G401 (cell line): ENCODE measurements around the gene ZMIZ1. TPM values are rescaled to one million over a fixed set of nuclear protein-coding genes. Genes with fewer than 3 reads are reported as not detected.

Experiments used
- DNase-seq: peaks from one replicate; pipeline ENCODE4 v3.0.0-alpha.2; 2015; ENCODE audit warnings: low spot score
- in situ Hi-C: cut with HindIII; loops from 2 replicates; pipeline ENCODE4 v1.10.0; 2016; ENCODE audit warnings: low sequenced_read_pairs, mixed read lengths
- total RNA-seq: library from RNA; depleted of rRNA; stranded (reverse); fragments of >200 nt; shearing (Covaris generic); gene quantifications from 2 replicates; pipeline ENCODE4 v1.2.3, GENCODE V29; 2014

The ZMIZ1 gene
- total RNA-seq, 1 experiment from 2014 or later: 2.3 TPM

DNA sequence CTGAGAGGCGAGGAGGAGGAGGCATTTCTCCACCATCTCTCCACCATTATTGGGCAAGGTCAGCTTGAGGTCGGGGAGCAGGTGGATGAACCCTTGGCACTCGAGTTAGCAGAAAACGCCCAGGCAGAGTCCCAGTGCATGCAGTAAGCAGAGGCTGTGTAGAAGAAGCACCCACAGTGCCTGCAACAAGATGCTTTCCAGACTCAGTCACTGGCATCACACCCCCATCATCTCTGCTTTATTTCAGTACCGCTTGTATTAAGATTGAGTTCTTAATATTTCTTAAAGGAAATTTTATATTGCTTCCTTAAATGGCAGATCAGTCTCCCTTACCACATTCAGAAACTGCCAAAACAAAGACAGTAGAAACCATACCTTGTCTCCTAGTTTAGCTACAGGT, 156.2 kb downstream of the ZMIZ1 start:
- in situ Hi-C loops: no loop called here
- DNase-seq: no peak

GRCh38 chr10:79226391-79227245, 157.9 kb downstream of the ZMIZ1 start:
- in situ Hi-C loops: no loop called here
- no peak for DNase-seq

- in situ Hi-C loops: no loop called here
- DNase-seq: no peak
These were observed 160.3 kb downstream of the ZMIZ1 start for GRCh38 chr10:79229071-79229541.

DNA sequence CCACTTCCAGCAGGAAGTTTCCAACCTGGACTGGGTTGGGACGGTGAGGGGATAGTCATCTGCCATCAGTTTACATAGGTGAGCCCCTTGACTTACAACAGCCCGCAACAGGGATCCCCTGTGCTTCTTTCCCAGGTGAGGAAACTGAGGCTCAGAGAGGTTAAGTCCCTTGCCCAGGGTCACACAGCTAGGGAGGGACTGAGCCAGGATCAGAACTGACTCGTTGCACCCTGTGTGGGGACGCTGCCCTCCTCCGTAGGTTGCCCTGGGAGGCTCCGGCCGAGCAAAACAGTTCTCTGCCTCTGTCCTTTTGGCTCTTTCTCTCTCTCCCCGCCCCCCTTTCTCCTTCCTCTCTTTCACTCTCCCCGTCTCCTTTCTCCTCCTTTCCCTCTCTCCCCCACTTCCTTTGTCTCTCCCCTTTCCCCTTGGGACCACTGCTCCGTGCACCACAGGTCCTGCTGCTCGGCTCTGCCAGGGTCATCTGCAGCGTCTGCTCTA, 161.1 kb downstream of the ZMIZ1 start:
- DNase-seq: no peak
- in situ Hi-C loops: no loop called here

DNA sequence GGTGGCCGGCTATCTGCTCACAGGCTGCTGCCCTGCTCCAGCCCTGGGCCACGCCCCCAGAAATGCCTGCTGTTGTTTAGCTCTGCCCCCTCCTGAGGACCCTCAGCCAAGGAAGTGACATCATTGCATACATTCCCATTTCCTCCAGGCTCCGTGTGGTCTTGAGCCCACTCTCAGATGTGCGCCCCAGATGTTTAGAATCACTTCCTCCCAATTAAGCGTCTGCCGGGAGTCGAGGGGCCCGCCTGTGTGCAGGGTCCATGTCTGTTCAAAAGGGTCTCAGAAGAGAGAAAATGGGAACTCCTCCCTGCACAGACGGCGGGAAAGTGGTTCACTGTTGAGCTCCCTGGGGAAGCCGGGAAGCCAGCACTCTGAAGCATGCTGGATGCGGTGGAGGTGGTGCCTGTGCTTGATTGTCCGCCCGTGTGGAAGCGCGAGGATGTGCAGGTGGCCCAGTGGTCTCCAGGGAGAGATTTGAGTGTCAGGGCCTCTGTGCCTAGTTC, 161.6 kb downstream of the ZMIZ1 start:
- in situ Hi-C loops: no loop called here
- no peak for DNase-seq

DNA sequence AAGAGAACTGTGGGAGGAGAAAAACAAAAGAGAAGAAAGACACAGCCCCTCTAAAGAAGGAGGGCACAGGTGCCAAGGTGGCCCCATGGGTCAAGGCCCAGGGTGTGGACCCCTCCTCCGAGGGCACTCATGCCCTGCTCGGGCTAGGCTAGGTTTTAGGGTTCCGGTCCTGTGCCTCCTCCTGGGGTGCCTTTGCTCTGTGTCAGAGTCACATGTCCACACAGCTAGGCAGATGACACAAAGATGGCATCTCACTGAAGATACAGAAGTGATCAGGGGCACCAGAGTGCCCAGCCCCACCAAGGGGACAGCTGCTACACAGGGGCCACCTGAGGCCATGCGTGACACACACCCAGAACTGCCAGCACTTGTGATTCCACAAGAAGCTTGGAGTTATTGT, 162.1 kb downstream of the ZMIZ1 start:
- in situ Hi-C loops: no loop called here
- no peak for DNase-seq

GRCh38 chr10:79231908-79232307, 163.1 kb downstream of the ZMIZ1 start:
- in situ Hi-C loops: no loop called here
- no peak for DNase-seq

- in situ Hi-C loops: no loop called here
These were observed 164.1 kb downstream of the ZMIZ1 start for GRCh38 chr10:79232864-79233263.

DNA sequence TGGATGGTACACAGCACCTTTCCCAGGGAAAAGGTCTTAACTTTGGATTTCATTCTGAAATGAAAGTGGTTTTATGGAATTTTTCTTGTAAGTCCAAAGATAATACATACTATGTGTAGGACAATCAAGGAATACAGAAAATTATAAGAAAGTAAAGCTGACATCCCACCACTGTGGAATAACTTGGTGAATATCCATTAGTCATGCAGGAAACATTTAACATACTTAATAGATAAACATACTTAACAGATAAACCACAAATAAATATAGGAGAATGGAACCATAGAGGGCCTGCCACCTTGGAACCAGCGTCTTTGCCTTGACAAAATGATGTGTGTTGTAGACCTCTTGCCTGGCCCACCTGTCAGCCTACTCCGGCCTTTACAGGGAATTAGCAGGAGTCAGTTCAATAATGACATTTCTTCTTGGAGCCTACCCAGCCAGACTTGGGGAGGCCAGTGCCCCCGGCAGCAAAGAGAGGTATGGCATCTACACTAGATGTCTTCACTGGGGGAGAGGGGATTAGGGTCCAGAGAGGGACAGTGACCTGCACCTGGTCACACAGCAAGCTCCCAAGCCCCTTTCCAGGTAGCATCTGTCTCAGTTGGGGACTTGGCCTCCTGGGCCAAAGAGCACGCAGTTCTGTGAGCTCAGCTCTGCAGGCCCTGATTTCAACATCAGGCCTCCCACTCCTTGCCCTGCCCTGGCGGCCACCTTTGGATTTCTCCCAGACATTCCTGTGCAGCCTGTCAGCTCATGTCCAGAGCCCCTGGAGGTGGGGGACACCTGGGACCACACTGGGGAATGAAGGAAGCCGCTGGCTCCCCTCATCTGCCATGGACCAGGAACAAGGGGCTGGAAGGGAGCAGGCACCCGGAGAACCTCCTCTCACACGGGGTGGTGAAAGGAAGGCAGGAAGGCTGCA, 165.9 kb downstream of the ZMIZ1 start:
- DNase-seq: no peak
- in situ Hi-C loops: no loop called here

More at GRCh38 chr10:79232864-79233263, 164.1 kb downstream of the ZMIZ1 start:
- no peak for DNase-seq

GRCh38 chr10:79235765-79236432, 167.1 kb downstream of the ZMIZ1 start:
- no peak for DNase-seq
- in situ Hi-C loops: no loop called here

GRCh38 chr10:79236433-79236765, 167.6 kb downstream of the ZMIZ1 start:
- in situ Hi-C loops: no loop called here
- DNase-seq: no peak

DNA sequence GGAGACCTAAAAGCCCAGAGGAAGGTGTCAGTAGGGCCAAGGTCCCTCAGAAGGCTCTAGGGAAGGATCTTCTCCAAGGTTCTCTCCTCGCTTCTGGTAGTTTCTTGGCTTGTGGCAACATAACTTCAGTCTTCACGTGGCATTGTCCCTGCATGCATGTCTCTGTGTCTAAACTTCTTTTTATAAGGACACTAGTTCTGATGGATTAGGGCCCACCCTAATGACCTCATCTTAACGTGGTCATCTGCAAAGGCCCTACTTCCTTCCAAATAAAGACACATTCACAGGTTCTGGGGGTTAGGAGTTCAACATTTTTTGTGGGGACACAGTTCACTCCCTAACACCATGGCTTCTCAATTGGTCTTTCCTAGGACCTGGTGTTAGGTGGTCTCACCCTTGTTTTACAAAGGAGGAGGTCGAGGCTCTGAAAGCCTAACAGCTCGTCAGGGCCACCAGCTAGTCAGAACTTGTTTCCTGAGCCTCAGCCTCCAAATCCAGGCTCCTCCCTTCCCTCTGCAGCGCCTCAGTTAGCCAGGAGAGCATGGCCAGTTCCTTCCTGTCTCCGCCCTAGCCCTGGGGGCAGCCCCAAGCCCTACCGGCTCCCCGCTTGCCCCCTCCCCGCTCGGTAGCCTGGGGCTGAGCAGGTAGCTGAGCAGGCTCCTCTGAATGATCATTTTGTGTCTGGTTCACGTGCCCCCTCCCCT, 168.8 kb downstream of the ZMIZ1 start:
- DNase-seq: no peak
- in situ Hi-C loops: no loop called here

GRCh38 chr10:79238158-79238520, 169.4 kb downstream of the ZMIZ1 start:
- no peak for DNase-seq
- in situ Hi-C loops: no loop called here

DNA sequence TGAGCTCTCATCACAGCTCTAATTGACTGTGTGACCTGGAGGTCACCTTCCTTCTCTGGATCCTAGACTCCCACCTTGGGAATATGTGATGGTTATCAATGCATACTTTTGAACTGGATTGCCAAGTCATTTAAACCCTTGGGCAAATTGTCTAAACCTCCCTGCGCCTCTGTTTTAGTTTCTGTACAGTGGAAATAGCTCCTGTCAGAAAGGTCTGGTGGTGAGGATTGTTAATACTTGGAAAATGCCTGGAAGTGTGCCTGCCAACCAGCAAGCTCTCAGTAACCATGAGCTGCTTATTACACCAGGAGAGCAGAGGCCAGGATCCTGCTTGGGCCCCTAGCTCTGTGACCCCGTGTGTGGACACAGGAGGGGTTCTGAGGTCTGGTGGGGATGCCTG, 169.8 kb downstream of the ZMIZ1 start:
- in situ Hi-C loops: no loop called here
- no peak for DNase-seq

GRCh38 chr10:79239275-79239779, 170.6 kb downstream of the ZMIZ1 start:
- in situ Hi-C loops: no loop called here

DNA sequence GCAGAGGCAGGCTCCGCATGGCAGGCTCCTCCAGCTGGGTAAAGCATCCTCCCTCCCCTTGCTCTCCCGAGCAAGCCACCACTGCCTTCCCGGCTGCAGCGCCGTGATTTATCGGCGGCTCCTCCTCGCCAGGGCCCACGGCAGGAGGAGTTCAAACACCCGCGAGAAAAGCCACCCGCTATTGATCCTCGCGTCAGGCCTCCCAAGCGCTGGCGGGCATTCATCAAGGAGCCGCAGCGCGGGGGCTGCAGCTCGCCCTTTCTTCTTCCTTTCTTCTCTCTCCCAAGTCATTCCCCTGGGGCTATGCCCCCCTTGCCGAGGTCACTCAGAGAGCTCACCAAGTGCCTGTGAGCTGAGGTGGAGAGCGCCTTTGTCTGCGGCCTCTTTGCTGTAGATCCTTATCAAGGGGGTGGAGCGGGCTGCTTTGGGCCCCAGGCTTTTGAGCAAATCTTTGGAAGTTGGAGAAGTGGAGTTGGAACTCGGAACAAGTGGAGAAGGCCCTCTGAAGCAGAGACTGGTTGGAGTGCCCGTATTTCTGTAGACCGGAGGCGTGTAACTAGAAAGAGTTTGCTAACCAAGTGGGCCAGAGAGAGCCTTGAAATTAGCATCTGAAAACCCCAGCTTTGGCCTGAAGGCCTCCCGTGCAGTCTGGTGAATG, 171.3 kb downstream of the ZMIZ1 start:
- in situ Hi-C loops: no loop called here
- no peak for DNase-seq

More at GRCh38 chr10:79239275-79239779, 170.6 kb downstream of the ZMIZ1 start:
- no peak for DNase-seq

DNA sequence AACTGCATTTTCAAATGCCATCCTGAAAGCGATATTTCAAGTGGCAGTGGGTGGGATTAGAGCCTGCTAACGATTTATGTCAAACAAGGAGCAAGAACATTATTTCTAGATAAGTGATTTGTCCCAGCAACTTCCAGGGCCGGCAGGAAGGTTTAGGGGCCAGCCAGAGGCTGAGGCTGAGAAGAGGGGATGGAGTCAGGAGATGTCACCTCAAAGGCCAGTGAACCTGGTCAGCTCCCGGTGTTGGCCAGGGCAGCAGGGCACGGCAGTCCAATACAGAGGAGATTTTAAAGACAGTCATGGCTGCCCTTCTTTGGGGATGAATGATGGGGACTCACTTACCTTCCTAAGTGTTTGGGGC, 172.8 kb downstream of the ZMIZ1 start:
- in situ Hi-C loops: no loop called here
- no peak for DNase-seq

GRCh38 chr10:79241990-79242619, 173.3 kb downstream of the ZMIZ1 start:
- DNase-seq: no peak
- in situ Hi-C loops: no loop called here
